ENCODE measurements around the gene SLC35F6.

GRCh38 chr2:26718949-26719686, 45.0 kb upstream of the SLC35F6 start:
- TF ChIP-seq, protein P1, sequence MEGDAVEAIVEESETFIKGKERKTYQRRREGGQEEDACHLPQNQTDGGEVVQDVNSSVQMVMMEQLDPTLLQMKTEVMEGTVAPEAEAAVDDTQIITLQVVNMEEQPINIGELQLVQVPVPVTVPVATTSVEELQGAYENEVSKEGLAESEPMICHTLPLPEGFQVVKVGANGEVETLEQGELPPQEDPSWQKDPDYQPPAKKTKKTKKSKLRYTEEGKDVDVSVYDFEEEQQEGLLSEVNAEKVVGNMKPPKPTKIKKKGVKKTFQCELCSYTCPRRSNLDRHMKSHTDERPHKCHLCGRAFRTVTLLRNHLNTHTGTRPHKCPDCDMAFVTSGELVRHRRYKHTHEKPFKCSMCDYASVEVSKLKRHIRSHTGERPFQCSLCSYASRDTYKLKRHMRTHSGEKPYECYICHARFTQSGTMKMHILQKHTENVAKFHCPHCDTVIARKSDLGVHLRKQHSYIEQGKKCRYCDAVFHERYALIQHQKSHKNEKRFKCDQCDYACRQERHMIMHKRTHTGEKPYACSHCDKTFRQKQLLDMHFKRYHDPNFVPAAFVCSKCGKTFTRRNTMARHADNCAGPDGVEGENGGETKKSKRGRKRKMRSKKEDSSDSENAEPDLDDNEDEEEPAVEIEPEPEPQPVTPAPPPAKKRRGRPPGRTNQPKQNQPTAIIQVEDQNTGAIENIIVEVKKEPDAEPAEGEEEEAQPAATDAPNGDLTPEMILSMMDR (IDR thresholded peaks at IDR 0.05; ENCODE audit: poor library complexity, severe bottlenecking): no peak
- TF ChIP-seq EZH2 (IDR thresholded peaks at IDR 0.05; ENCODE audit: borderline replicate concordance, insufficient read depth, low read length, poor library complexity, severe bottlenecking): no peak
